Heart right ventricle (tissue), 16 donors: ENCODE data around the gene LRRC17. TPM values are rescaled to one million over a fixed set of nuclear protein-coding genes. Genes with fewer than 3 reads are reported as not detected.

Experiments
- ATAC-seq, 8 donors: fragments of 200-7000 bp; cut with Tn5 transposase; one replicate each; pipeline ENCODE4 v1.9.1; 2020; ENCODE audit warnings: mild to moderate bottlenecking in 8 of 8, moderate library complexity in 8 of 8, moderate number of reproducible peaks in 1 of 8
- DNase-seq, 2 donors: peaks; one replicate each; pipeline ENCODE4 v3.0.0-alpha.2; 2020
- H3K27ac ChIP-seq, 10 donors: fragments of 200-600 bp; sonication (generic) in 2 of 10; one replicate each; pipeline versions ENCODE4 v1.5.0 to v1.8.0; 2020 to 2022; ENCODE audit warnings: mild to moderate bottlenecking in 3 of 10
- H3K27me3 ChIP-seq, 7 donors: fragments of 200-600 bp; one replicate each; pipeline ENCODE4 v1.8.0; 2021 to 2022; ENCODE audit warnings: mild to moderate bottlenecking in 2 of 7
- H3K36me3 ChIP-seq, 9 donors: fragments of 200-600 bp; sonication (generic) in 1 of 9; one replicate each; pipeline versions ENCODE4 v1.5.0 to v1.8.0; 2020 to 2022; ENCODE audit warnings: mild to moderate bottlenecking in 2 of 9
- H3K4me1 ChIP-seq, 9 donors: fragments of 200-600 bp; sonication (generic) in 1 of 9; one replicate each; pipeline versions ENCODE4 v1.5.0 to v1.8.0; 2020 to 2022; ENCODE audit warnings: mild to moderate bottlenecking in 4 of 9
- H3K4me3 ChIP-seq, 10 donors: fragments of 200-600 bp; sonication (generic) in 2 of 10; one replicate each; pipeline versions ENCODE4 v1.5.0 to v1.8.0; 2020 to 2022; ENCODE audit warnings: mild to moderate bottlenecking in 7 of 10, moderate library complexity in 2 of 10
- H3K9me3 ChIP-seq, 11 donors: fragments of 200-600 bp in 10 of 11; sonication (generic) in 2 of 11; one replicate each; pipeline versions ENCODE4 v1.5.0 to v1.8.0; 2013 to 2022; ENCODE audit warnings: mild to moderate bottlenecking in 2 of 11, control low read depth in 1 of 11, moderate library complexity in 1 of 11
- WGBS, 2 donors: extraction: QIAGEN DNeasy Blood & Tissue Kit; methylation state at CpG; one replicate each; pipeline ENCODE4 v1.1.7; 2013; ENCODE audit warnings: inconsistent platforms in 1 of 2; 5-methylcytosine and 5-hydroxymethylcytosine counted together
- intact Hi-C, 10 donors: fragments of 100-400 bp; cut with DNase I; formaldehyde crosslinking; loops; one replicate each; pipeline versions ENCODE4 v1.11.1 to v1.14.2; 2022
- polyA plus RNA-seq, 2 donors: library from polyadenylated mRNA; stranded (reverse); fragments of 200-250 nt; gene quantifications; one replicate each; pipeline ENCODE4 v1.2.3, GENCODE V29; 2013
- total RNA-seq, 10 donors: library from RNA; stranded (reverse); fragmentation: NEBNext Ultra II Directional in 3 of 10; extraction: Animal tissue kit (Norgen Biotek cat#: 25700) in 3 of 10; gene quantifications; one replicate each; pipeline versions ENCODE4 v1.2.1 to v1.2.4, GENCODE V29; 2021 to 2023
- TF ChIP-seq, protein P1 (sequence below), 9 donors: fragments of 200-600 bp; sonication (generic) in 2 of 9; IDR thresholded peaks; one replicate each; pipeline versions ENCODE4 v1.5.0 to v1.8.0; 2021 to 2022; ENCODE audit warnings: antibody characterized with exemption in 9 of 9, mild to moderate bottlenecking in 5 of 9, moderate library complexity in 1 of 9
- donor health status: Arrhythmogenic right ventricular cardiomyopathy.
- donor health status: ischemic (EF 13 %, LVEDD 7.1; RV severe dilation, severe dysfunction).
- donor health status: healthy with polysubstance abuse.
- donor health status: DM: no; HTN: yes; CAD: no.
- donor health status: DM: no; HTN: no; CAD: no.
- donor health status: ischemic (EF 25% LVEDD 6.9; RV normal size, moderate dysfunction).
- donor health status: ischemic (EF 25% LVEDD 5.7; RV mildly dilated, moderate dysfunction).
- donor health status: healthy.
- donor health status: DM: yes; HTN: yes; CAD: no.
- donor health status: Ischemic cardiomyopathy.
- donor health status: ischemic (EF 35%, LVEDD 5.7; RV mildly dilated, moderate dysfunction).
- donor health status: nonischemic (EF 11% LVEDD 7.7; RV severe dilation, severe dysfunction).
- donor health status: DM: yes; HTN: yes; CAD: no.
- donor health status: PGD.
- donor health status: ischemic (EF 29% LVEDD 5.4; RV normal size, mild dysfunction).
- donor health status: nonischemic (EF 23%, LVEDD 6.1; RV moderate dilation, normal function).

Gene LRRC17
- total and polyA plus RNA-seq, 12 donors, result 0.12 to 9.5 (median 2.6) TPM

DNA sequence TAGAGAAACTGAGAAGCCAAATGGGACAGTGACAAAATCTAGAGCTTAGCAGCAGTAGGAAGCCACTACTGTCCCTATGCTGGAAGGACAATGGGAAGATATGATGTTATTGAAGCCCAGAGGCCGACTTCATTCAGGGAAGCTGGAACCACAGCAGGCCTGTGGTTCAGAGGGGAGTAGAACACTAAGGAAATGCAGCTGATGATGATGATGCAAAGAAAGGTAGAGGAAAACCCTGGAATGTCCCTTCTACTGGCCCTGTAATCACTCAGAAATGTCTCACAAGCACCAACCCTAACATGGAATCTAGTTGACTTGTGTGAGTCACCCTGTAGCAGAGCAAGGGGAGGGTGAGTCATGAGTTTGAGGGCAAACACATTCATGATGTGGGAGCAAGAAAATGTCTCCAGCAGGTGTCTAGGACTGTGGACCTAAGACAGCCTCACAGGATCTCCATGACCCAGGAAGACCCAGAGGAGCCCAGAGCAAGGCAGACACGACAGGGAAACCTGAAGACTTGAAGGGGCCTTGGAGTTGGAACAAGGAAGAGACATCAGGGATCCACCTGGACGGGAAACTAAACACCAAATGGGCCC is 37.0 kb upstream of the LRRC17 start:
- H3K27ac ChIP-seq, result no peak overlapping the region
- TF ChIP-seq, protein P1, sequence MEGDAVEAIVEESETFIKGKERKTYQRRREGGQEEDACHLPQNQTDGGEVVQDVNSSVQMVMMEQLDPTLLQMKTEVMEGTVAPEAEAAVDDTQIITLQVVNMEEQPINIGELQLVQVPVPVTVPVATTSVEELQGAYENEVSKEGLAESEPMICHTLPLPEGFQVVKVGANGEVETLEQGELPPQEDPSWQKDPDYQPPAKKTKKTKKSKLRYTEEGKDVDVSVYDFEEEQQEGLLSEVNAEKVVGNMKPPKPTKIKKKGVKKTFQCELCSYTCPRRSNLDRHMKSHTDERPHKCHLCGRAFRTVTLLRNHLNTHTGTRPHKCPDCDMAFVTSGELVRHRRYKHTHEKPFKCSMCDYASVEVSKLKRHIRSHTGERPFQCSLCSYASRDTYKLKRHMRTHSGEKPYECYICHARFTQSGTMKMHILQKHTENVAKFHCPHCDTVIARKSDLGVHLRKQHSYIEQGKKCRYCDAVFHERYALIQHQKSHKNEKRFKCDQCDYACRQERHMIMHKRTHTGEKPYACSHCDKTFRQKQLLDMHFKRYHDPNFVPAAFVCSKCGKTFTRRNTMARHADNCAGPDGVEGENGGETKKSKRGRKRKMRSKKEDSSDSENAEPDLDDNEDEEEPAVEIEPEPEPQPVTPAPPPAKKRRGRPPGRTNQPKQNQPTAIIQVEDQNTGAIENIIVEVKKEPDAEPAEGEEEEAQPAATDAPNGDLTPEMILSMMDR (IDR thresholded peaks at IDR 0.05), result no peak
- H3K36me3 ChIP-seq, result no peaks in the 10 kb centered on the region
- WGBS, 2 donors, result 92 to 95% methylated on average over 3 of the region's 3 CpGs
- peaks cover 0 to 14% (median 0%) of the 10 kb centered on the region in 9 donors for H3K4me1 ChIP-seq
- no peaks in the 10 kb centered on the region for H3K9me3 ChIP-seq
- intact Hi-C loops, result no loop called here
- H3K27me3 ChIP-seq, result no peaks in the 10 kb centered on the region
- peak in 1 of 8 donors; percentile 66 for ATAC-seq
- no peak for DNase-seq
- no peak overlapping the region for H3K4me3 ChIP-seq

DNA sequence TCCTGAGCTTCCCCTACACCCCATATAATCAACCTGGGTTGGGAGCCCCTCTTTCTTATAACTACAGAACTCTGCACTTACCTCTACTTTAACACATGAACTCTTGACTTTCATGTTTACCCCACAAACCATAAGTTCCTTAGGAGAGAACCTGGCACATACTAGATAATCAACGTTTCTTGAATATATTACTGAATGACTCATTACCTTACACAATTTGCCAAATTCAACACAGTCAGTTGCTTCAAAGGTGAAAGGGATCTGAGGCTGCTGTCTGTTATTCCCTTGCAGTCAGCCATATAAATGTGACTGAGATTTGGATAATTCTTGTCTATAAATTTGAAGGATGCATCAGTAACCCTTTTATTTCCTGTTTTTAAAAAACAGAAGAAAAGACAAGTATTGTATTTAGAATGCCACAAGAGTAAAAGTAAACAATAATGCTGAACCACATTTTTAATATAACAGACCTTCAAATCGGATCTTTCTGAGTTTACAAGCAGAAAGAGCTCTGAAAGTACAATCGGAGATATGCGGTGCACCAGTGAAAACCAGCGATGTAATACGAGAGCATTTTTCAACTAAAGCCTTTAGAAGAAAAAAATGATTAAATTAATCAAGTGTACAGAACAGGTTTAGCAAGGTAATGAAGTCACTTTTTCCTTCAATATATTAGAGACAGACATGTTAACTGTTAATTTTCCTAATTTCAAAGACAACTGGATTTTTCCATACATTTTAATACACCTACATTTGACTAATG is 29.5 kb upstream of the LRRC17 start:
- no peaks in the 10 kb centered on the region for H3K9me3 ChIP-seq
- intact Hi-C loops, result no loop called here
- TF ChIP-seq, protein P1 (IDR thresholded peaks at IDR 0.05), result no peak
- DNase-seq (no peak), ATAC-seq (no peak)
- no peak overlapping the region for H3K27ac ChIP-seq
- H3K27me3 ChIP-seq, result no peaks in the 10 kb centered on the region
- no peak overlapping the region for H3K4me3 ChIP-seq
- WGBS, 2 donors, result 82 to 83% methylated on average over 6 of the region's 6 CpGs
- H3K4me1 ChIP-seq, result no peaks in the 10 kb centered on the region
- H3K36me3 ChIP-seq, result no peaks in the 10 kb centered on the region

DNA sequence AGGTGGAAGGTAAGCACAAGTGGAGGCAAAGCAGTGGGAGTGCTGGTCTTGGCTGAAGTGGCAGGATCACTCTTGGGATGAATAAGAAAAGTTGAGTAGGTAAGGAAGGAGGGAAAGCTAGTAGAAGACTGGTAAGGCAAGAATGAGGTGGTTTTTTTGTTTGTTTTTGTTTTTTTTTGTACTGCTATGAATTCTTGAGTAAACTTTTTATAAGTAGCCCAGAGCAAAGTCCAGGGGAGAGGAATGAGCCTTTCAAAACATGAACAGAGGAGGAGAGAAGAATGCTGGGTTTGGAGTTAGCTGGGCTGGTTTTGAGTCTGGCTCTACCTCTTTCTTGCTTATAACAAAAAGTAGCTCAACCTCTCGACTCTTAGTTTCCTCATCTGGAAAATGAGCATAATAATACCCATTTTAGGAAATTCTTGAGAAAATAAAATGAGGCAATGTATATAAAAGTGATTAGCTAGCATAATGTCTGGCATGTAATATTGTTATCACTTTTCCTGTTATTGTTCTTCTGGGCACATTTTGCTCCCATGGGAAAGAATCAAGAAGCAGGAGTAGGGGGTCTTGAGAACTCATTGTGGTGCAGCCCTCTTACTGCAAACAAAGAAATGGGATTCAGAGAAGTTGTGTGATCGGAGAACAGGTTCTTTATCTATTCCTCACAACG is 24.1 kb upstream of the LRRC17 start:
- Histone ChIP-seq H3K27me3 (no peaks in the 10 kb centered on the region), H3K27ac (no peak overlapping the region), H3K4me1 (peaks cover 2 to 41% (median 28%) of the 10 kb centered on the region in 9 donors), H3K36me3 (no peaks in the 10 kb centered on the region), H3K4me3 (no peak overlapping the region), H3K9me3 (no peaks in the 10 kb centered on the region)
- DNase-seq, result no peak
- intact Hi-C loops, result no loop called here
- TF ChIP-seq, protein P1 (IDR thresholded peaks at IDR 0.05), result no peak
- WGBS, 2 donors, result 78 to 81% methylated on average over 3 of the region's 3 CpGs
- no peak for ATAC-seq

DNA sequence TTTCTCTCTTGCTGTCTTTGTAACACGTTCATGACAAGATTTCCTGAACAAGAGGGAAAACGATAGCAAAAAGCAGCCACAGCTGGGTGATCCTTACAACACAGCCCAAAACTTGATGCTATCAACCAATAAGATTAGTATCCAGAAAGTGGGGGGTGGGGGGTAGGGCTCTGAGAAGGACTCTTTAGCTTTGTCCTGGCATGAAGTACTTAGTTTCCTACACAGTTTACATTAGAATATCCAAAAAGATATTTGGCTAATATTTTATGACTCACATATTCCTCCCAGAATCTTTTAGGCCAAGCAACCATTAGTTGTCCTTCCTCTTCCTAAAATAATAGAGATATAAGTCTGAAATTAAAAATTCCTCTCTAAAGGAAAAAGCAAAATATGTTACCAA is 22.9 kb upstream of the LRRC17 start:
- WGBS, 2 donors, result 82 to 85% methylated on average over 2 of the region's 2 CpGs
- TF ChIP-seq, protein P1 (IDR thresholded peaks at IDR 0.05), result no peak
- intact Hi-C loops, result loop anchor here in 1 of 10 donors (5.0 kb wide), 2 partner anchors 52 to 102 kb away; no protein-coding TSS in a partner anchor
- Histone ChIP-seq H3K4me3 (no peak overlapping the region), H3K9me3 (no peaks in the 10 kb centered on the region), H3K36me3 (no peaks in the 10 kb centered on the region), H3K27me3 (no peaks in the 10 kb centered on the region), H3K27ac (peak overlapping the region in 4 of 10 donors; percentile 10 to 68 (median 18)), H3K4me1 (peaks cover 2 to 45% (median 28%) of the 10 kb centered on the region in 9 donors)
- DNase-seq (no peak), ATAC-seq (peak in 1 of 8 donors; percentile 34)
